ENCODE measurements around the gene HEXD. TPM values are rescaled to one million over a fixed set of nuclear protein-coding genes. Genes with fewer than 3 reads are reported as not detected.
A peak's percentile ranks its signal among the peaks of the same experiment; 100 is the strongest.

The HEXD gene
- total and polyA plus RNA-seq, 2 donors (not counting 1 experiment from before 2014, with no cell fraction given), result 6.4 to 16.7 TPM

GRCh38 chr17:82384051-82384729, 34.0 kb upstream of the HEXD start:
- Histone ChIP-seq H3K4me3 (replicated peaks in 1 of 4; ENCODE audit: control extremely low read depth in 1 of 4, insufficient read depth in 1 of 4, low read depth in 3 of 4, low read length in 4 of 4) (no peak overlapping the region), H3K4me1 (ENCODE audit: control insufficient read depth, extremely low read depth, insufficient read depth, low read length) (no peaks in the 10 kb centered on the region), H3K9ac (ENCODE audit: insufficient read depth, low read length) (no peak overlapping the region), H3K79me2 (ENCODE audit: control insufficient read depth, insufficient read depth, low read length) (no peaks in the 10 kb centered on the region), H2AFZ (ENCODE audit: low read length) (no peak overlapping the region), H3K27ac (ENCODE audit: insufficient read depth, low read length) (no peak overlapping the region), H3K9me3 (ENCODE audit: control insufficient read depth, insufficient read depth, low read depth, low read length) (no peaks in the 10 kb centered on the region), H3K27me3 (ENCODE audit: control insufficient read depth, insufficient read depth, low read length) (peaks cover 19% of the 10 kb centered on the region), H4K20me1 (ENCODE audit: control insufficient read depth, extremely low read depth, insufficient read depth, low read length) (no peaks in the 10 kb centered on the region), H3K36me3 (ENCODE audit: control insufficient read depth, insufficient read depth, low read length) (no peaks in the 10 kb centered on the region), H3K4me2 (ENCODE audit: extremely low read depth, insufficient read depth, low read length) (no peak overlapping the region)
- DNase-seq (ENCODE audit: low read depth in 2 of 2), result no peak
- no peak for TF ChIP-seq EZH2 (IDR thresholded peaks at IDR 0.05; ENCODE audit: low read length, missing control alignments)
- no peak for TF ChIP-seq CTCF (conservative IDR thresholded peaks at IDR 0.05 in 1 of 2, IDR thresholded peaks at IDR 0.05 in 1 of 2; ENCODE audit: low read depth in 1 of 2, low read length in 2 of 2)

- Histone ChIP-seq H3K4me2 (ENCODE audit: extremely low read depth, insufficient read depth, low read length) (peak overlapping the region; percentile 25), H3K79me2 (ENCODE audit: control insufficient read depth, insufficient read depth, low read length) (no peaks in the 10 kb centered on the region), H3K4me1 (ENCODE audit: control insufficient read depth, extremely low read depth, insufficient read depth, low read length) (no peaks in the 10 kb centered on the region), H3K27me3 (ENCODE audit: control insufficient read depth, insufficient read depth, low read length) (peaks cover 19% of the 10 kb centered on the region), H3K27ac (ENCODE audit: insufficient read depth, low read length) (no peak overlapping the region), H3K9me3 (ENCODE audit: control insufficient read depth, insufficient read depth, low read depth, low read length) (no peaks in the 10 kb centered on the region), H2AFZ (ENCODE audit: low read length) (no peak overlapping the region), H3K4me3 (replicated peaks in 1 of 4; ENCODE audit: control extremely low read depth in 1 of 4, insufficient read depth in 1 of 4, low read depth in 3 of 4, low read length in 4 of 4) (no peak overlapping the region), H3K9ac (ENCODE audit: insufficient read depth, low read length) (no peak overlapping the region), H4K20me1 (ENCODE audit: control insufficient read depth, extremely low read depth, insufficient read depth, low read length) (no peaks in the 10 kb centered on the region), H3K36me3 (ENCODE audit: control insufficient read depth, insufficient read depth, low read length) (no peaks in the 10 kb centered on the region)
- TF ChIP-seq CTCF (conservative IDR thresholded peaks at IDR 0.05 in 1 of 2, IDR thresholded peaks at IDR 0.05 in 1 of 2; ENCODE audit: low read depth in 1 of 2, low read length in 2 of 2) (no peak), EZH2 (IDR thresholded peaks at IDR 0.05; ENCODE audit: low read length, missing control alignments) (no peak)
- peak; percentile 23 to 31 for DNase-seq (ENCODE audit: low read depth in 2 of 2)
Observed at GRCh38 chr17:82384730-82385481, 33.2 kb upstream of the HEXD start.

- H3K27ac ChIP-seq (ENCODE audit: insufficient read depth, low read length), result no peak overlapping the region
- no peaks in the 10 kb centered on the region for H4K20me1 ChIP-seq (ENCODE audit: control insufficient read depth, extremely low read depth, insufficient read depth, low read length)
- TF ChIP-seq CTCF (conservative IDR thresholded peaks at IDR 0.05 in 1 of 2, IDR thresholded peaks at IDR 0.05 in 1 of 2; ENCODE audit: low read depth in 1 of 2, low read length in 2 of 2) (no peak), EZH2 (IDR thresholded peaks at IDR 0.05; ENCODE audit: low read length, missing control alignments) (no peak)
- no peak for DNase-seq (ENCODE audit: low read depth in 2 of 2)
- H3K4me3 ChIP-seq (replicated peaks in 1 of 4; ENCODE audit: control extremely low read depth in 1 of 4, insufficient read depth in 1 of 4, low read depth in 3 of 4, low read length in 4 of 4), result no peak overlapping the region
- no peak overlapping the region for H3K4me2 ChIP-seq (ENCODE audit: extremely low read depth, insufficient read depth, low read length)
- no peaks in the 10 kb centered on the region for H3K79me2 ChIP-seq (ENCODE audit: control insufficient read depth, insufficient read depth, low read length)
- H3K9ac ChIP-seq (ENCODE audit: insufficient read depth, low read length), result no peak overlapping the region
- H3K4me1 ChIP-seq (ENCODE audit: control insufficient read depth, extremely low read depth, insufficient read depth, low read length), result no peaks in the 10 kb centered on the region
- peaks cover 19% of the 10 kb centered on the region for H3K27me3 ChIP-seq (ENCODE audit: control insufficient read depth, insufficient read depth, low read length)
- H3K9me3 ChIP-seq (ENCODE audit: control insufficient read depth, insufficient read depth, low read depth, low read length), result no peaks in the 10 kb centered on the region
- H3K36me3 ChIP-seq (ENCODE audit: control insufficient read depth, insufficient read depth, low read length), result no peaks in the 10 kb centered on the region
- H2AFZ ChIP-seq (ENCODE audit: low read length), result no peak overlapping the region
Observed at GRCh38 chr17:82385559-82386254, 32.4 kb upstream of the HEXD start.

All from fibroblast of lung (primary cell).